Pericardium fibroblast (primary cell): Measurements from ENCODE around the gene SELENOT. TPM values are rescaled to one million over a fixed set of nuclear protein-coding genes. Genes with fewer than 3 reads are reported as not detected.

Source experiments
- total RNA-seq: library from RNA; depleted of rRNA; stranded (reverse); fragments of >200 nt; gene quantifications from 2 replicates; pipeline ENCODE4 v1.2.3, GENCODE V29; 2015

Gene SELENOT
- 66.7 and 76.8 TPM in 2 replicates for total RNA-seq

DNA sequence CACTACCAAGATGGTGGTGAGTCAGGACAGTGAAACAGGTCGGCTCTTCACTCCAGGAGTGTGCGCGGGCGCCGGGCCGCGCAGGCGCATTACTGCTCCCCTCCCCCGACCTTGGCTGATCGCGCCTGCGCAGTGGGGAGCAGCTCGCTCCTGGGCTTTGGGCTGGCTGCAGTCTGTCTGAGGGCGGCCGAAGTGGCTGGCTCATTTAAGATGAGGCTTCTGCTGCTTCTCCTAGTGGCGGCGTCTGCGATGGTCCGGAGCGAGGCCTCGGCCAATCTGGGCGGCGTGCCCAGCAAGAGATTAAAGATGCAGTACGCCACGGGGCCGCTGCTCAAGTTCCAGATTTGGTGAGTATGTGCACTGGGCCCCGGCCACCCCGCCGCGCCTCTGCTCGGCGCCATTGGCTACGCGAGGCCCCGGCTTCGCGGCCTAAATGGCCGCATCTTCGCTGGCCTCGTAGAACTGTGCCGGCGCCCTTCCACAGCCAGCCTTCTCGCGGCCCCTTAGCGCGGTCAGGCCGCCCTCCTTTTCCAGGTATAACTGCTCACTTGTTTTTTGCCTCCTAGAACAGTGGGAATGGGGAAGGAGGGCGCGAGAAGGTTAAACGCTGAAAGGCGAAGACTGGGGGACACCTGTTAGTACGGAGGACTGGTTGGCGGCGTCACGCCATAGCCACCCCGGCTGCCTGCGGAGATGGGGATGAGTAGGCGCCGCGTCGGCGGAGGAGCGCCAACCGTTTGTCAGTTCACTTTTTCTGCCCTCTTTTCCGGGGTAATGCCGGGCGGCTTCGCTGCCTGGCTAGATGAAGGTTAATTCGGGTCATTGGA is at the start of gene SELENOT:
SELENOT (plus strand) TSS at position 169 of the 827 bp plus-strand sequence; CDS start at position 211, 42 bp downstream.

Other genes with a start within 250 kb of the SELENOT start
- 5.9 and 6.8 TPM in 2 replicates for gene TSC22D2, start 195.0 kb upstream of the SELENOT start, total RNA-seq
- 153 and 286 TPM in 2 replicates for gene SERP1, start 56.8 kb upstream of the SELENOT start, total RNA-seq
- 114 and 154 TPM in 2 replicates for gene EIF2A, start 56.5 kb upstream of the SELENOT start, total RNA-seq
- gene ERICH6, start 100.6 kb downstream of the SELENOT start, total RNA-seq: not detected in 2 replicates
- 56.9 and 57.4 TPM in 2 replicates for gene SIAH2, start 159.8 kb downstream of the SELENOT start, total RNA-seq